Mesodermal cell (in vitro differentiated cells): ENCODE measurements around the gene ADTRP.

ENCODE experiments used
- H3K27ac ChIP-seq: 2 replicates; pipeline ENCODE4 v1.7.0; 2013; ENCODE audit warnings: mild to moderate bottlenecking, low read depth, low read length, moderate library complexity; ENCODE audit not compliant: severe bottlenecking
- H3K36me3 ChIP-seq: 2 replicates; pipeline ENCODE4 v1.7.1; 2013; ENCODE audit warnings: mild to moderate bottlenecking, low read length, moderate library complexity; ENCODE audit not compliant: control insufficient read depth, insufficient read depth
- H3K4me1 ChIP-seq: one replicate; pipeline ENCODE4 v1.7.1; 2013; ENCODE audit warnings: mild to moderate bottlenecking, low read length; ENCODE audit not compliant: insufficient read depth, control insufficient read depth, poor library complexity, severe bottlenecking
- H3K4me3 ChIP-seq: 2 replicates; pipeline ENCODE4 v1.7.0; 2013; ENCODE audit warnings: low read length, control low read depth, mild to moderate bottlenecking; ENCODE audit not compliant: insufficient read depth, poor library complexity, severe bottlenecking; ENCODE audit errors: extremely low read depth
- H3K9me3 ChIP-seq: 2 replicates; pipeline ENCODE4 v1.7.1; 2013; ENCODE audit warnings: mild to moderate bottlenecking, low read length, moderate library complexity; ENCODE audit not compliant: control insufficient read depth
- WGBS, 2 experiments: methylation state at CpG; one replicate each; pipeline ENCODE4 v1.1.5; 2013; ENCODE audit warnings: missing lambda C conversion rate in 2 of 2; ENCODE audit not compliant: insufficient coverage in 2 of 2; 5-methylcytosine and 5-hydroxymethylcytosine counted together

ADTRP gene

DNA sequence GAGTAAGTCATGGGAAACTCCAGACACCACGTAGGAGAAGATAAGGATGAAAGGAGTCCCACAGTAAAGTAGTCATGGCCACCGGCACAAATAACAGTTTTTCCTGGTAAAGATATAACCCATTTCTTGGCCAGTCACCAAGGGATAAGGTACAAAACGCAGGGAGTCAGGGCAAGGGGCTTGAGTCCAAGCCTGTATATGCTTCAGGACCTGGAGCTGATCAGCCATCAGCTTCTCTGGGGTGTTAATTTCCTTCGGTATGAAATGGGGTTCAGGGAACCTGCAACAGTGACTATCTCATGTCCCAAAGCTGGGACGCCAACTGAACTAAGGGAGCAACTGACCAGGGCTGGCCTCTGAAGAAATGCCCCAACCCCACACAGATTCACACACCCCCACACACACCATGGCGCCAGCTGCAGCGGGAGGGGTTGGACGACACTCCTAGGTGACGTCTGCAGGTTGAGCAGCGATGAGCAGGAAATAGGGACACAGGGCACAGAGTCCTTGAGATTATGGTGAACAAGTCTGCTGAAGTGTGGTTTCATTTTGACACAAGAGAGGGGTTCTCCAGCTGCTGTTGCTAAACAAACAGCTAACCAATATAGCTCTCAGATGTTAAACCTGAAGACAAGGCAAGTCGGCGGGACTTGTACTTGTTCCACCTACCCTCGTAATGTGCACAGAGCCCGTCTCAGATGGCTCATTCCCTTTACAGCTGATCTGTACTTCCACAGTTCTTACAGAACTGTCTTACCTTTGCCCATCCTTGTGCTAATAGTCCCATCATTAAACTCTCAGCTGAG lies 7.4 kb upstream of the ADTRP start:
- Histone ChIP-seq H3K36me3 (no peaks in the 10 kb centered on the region), H3K4me1 (peaks cover 5% of the 10 kb centered on the region), H3K4me3 (no peak overlapping the region), H3K9me3 (no peaks in the 10 kb centered on the region), H3K27ac (no peak overlapping the region)
- WGBS, 2 experiments = 80 to 84% methylated on average over 11 to 14 of the region's 14 CpGs

GRCh38 chr6:11785415-11785773 lies 6.8 kb upstream of the ADTRP start:
- H3K36me3 ChIP-seq = no peaks in the 10 kb centered on the region
- H3K9me3 ChIP-seq = no peaks in the 10 kb centered on the region
- no peak overlapping the region for H3K27ac ChIP-seq
- peaks cover under 1% of the 10 kb centered on the region for H3K4me1 ChIP-seq
- no peak overlapping the region for H3K4me3 ChIP-seq
- 93 to 100% methylated on average over 3 to 4 of the region's 5 CpGs for WGBS, 2 experiments

- Histone ChIP-seq H3K27ac (no peak overlapping the region), H3K4me3 (no peak overlapping the region), H3K36me3 (no peaks in the 10 kb centered on the region), H3K9me3 (no peaks in the 10 kb centered on the region), H3K4me1 (peaks cover 5% of the 10 kb centered on the region)
- WGBS, 2 experiments = 89 to 94% methylated on average over 2 to 3 of the region's 7 CpGs
Observed at GRCh38 chr6:11784341-11784740, 5.7 kb upstream of the ADTRP start.

DNA sequence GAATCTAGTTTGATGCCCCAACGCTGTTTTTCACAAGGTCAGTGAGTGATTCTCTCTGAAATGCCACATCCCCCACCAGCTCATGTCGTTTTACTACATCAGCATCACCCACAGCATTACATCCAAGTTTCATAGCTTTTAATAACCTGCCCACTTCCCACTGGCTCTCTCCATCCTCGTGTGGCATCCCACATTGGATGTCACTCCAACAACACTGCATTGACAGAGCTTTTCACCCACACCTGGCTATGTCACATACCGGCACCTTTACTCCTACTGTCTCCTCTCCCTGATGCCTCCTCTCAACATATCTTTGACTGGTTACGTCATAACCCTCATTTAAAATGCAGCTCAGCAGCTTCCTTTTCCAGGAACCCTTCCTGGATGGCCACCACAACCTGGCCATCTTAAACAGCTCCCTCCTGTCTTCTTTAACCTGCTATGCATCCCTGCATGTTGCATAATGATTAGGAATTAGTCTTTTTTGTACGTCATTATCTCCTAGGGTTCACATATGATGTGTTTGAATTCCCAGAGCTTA lies 5.0 kb upstream of the ADTRP start:
- Histone ChIP-seq H3K27ac (no peak overlapping the region), H3K4me1 (peaks cover 7% of the 10 kb centered on the region), H3K36me3 (no peaks in the 10 kb centered on the region), H3K4me3 (no peak overlapping the region), H3K9me3 (no peaks in the 10 kb centered on the region)
- WGBS, 2 experiments = 86 to 97% methylated on average over 5 of the region's 6 CpGs

DNA sequence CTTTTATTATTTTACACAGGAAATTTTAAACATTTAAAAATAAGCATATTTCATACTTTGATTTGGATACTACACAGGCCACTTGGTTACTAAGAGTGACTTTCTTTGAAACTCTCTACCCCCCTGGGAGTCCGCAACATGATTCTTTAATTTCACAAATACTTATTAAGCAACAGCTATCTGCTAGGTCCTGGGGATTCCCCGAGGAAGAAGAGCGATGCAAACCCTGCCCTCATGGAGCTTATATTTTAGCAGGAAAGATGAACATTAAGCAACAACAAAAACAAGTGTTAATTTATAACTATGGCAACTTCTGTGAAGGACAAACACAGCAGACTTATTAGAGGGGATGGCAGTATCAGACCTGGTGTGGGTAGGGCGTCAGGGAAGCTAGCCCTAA lies 3.9 kb upstream of the ADTRP start:
- no peak overlapping the region for H3K4me3 ChIP-seq
- H3K4me1 ChIP-seq = peaks cover 7% of the 10 kb centered on the region
- H3K9me3 ChIP-seq = no peaks in the 10 kb centered on the region
- no peaks in the 10 kb centered on the region for H3K36me3 ChIP-seq
- 100% methylated on average over 2 of the region's 4 CpGs; no CpG with 5 or more reads in 1 of the 2 experiments for WGBS, 2 experiments
- no peak overlapping the region for H3K27ac ChIP-seq

DNA sequence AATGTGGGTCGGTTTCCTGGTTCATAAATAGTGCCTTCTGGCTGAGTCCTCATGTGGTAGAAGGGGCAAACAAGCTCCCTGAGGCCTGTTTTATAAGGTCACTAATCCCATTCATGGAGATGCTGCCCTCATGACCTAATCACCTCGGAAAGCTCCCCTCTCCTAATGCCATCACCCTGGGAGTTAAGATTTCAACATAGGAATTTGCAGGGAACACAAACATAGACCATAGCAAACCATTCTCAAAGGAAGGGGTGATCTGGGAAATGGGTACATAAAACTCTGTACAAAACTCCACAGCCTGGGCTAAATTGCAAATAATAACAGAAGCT lies 1.5 kb upstream of the ADTRP start:
- Histone ChIP-seq H3K4me1 (peaks cover 7% of the 10 kb centered on the region), H3K9me3 (no peaks in the 10 kb centered on the region), H3K36me3 (no peaks in the 10 kb centered on the region), H3K27ac (no peak overlapping the region), H3K4me3 (no peak overlapping the region)
- WGBS, 2 experiments = 100% methylated on average over 1 of the region's 2 CpGs

DNA sequence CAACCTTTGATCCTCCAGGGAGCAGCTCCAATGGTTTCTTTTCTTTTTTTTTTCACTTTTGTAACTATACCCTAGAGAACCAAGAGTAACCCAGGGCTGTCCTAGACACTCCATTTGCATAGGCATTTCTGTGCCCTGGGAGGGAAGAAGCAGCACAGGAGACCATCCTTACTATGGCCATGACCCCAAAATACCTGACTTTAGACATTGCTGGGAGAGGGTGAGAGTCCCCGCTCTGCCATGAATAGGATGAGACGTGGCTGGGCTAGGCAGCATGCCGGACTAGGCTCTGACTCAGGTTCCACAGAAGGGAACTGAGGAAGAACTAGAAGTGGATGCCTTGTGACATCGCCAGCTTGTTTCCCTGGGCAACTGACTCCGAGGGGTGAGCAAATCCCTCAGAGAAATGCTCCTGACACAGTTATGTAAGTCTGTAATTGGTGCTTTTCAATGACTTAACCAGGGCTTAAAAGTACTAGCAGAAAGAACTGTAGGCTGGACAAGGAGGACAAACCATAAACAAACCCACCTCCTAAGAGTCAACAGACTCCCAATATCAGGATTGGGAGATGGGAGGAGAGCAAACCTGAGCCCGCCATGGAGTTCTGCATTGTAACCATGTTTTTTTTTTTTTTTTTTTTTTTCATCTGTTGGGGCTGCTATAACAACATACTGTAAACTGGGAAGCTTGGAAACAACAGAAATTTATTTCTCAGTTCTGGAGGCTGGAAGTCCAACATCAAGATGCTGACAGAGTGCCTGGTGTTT lies 910 bp upstream of the ADTRP start:
- Histone ChIP-seq H3K4me1 (peaks cover 7% of the 10 kb centered on the region), H3K4me3 (no peak overlapping the region), H3K36me3 (no peaks in the 10 kb centered on the region), H3K27ac (no peak overlapping the region), H3K9me3 (no peaks in the 10 kb centered on the region)
- 85 to 88% methylated on average over 5 of the region's 6 CpGs for WGBS, 2 experiments

DNA sequence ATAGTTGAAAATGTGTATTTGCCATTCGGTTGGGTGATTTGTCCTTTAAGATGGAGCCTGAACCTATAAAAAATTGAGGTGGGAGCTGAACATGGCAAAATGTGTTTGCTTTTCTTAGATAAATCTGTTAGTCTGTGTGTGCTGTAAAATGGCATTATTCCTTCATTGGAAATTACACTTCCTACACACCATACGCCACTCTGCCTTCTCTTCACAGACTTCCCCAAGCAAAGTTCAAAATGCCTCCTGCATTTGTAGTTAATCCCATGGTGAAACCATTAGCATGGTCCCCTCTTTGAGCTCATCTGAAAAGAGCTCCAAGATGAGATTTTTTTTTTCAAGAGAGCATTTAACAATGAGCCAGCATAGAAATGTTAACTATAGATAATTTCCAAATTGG lies 567 bp downstream of the ADTRP start:
- 100% methylated on average over 2 of the region's 2 CpGs; no CpG with 5 or more reads in 1 of the 2 experiments for WGBS, 2 experiments
- H3K27ac ChIP-seq = no peak overlapping the region
- H3K36me3 ChIP-seq = no peaks in the 10 kb centered on the region
- H3K9me3 ChIP-seq = no peaks in the 10 kb centered on the region
- H3K4me1 ChIP-seq = peaks cover 13% of the 10 kb centered on the region
- no peak overlapping the region for H3K4me3 ChIP-seq

- WGBS, 2 experiments = 94 to 97% methylated on average over 6 of the region's 8 CpGs
- no peaks in the 10 kb centered on the region for H3K9me3 ChIP-seq
Observed at GRCh38 chr6:11775791-11776409, 2.7 kb downstream of the ADTRP start.

DNA sequence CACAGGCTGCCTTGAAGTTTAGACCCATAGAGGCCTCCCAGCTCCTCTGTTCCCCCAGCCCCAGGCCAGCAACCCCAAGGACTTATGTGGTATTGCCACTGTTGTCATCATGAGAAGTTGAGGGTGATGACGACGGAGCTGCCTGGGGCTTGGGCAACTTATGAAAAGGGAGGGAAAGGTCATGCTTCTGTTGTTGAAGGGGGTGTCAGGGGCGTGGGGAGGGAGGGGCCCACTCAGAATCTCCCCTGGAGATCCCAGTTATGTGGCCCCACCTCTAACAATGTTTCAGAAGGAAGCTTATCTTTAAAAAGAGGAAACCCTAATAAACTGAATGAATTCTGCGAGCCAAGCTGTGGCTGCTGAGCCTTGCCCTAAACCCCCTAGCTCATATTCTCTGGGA lies 4.2 kb downstream of the ADTRP start:
- WGBS, 2 experiments = 80 to 81% methylated on average over 2 of the region's 4 CpGs
- Histone ChIP-seq H3K36me3 (no peaks in the 10 kb centered on the region), H3K9me3 (no peaks in the 10 kb centered on the region), H3K4me1 (peaks cover 37% of the 10 kb centered on the region), H3K4me3 (no peak overlapping the region), H3K27ac (no peak overlapping the region)

More at GRCh38 chr6:11775791-11776409, 2.7 kb downstream of the ADTRP start:
- Histone ChIP-seq H3K27ac (no peak overlapping the region), H3K36me3 (no peaks in the 10 kb centered on the region), H3K4me1 (peaks cover 28% of the 10 kb centered on the region), H3K4me3 (no peak overlapping the region)
